Inferior parietal cortex (tissue), 1 donor: ENCODE measurements around the gene EFCAB14.
"Not testable (repeated sequence)": the region's sequence is repeated elsewhere in the genome, so short reads cannot be mapped to it uniquely, and the experiment has no call there.

ENCODE experiments used
- DNase-seq: peaks from one replicate; pipeline ENCODE4 v3.0.0-alpha.2; 2016; ENCODE audit errors: extremely low spot score

The EFCAB14 gene

GRCh38 chr1:46654012-46654411, 64.9 kb downstream of the EFCAB14 start:
- no peak for DNase-seq

- DNase-seq = no peak
Measured at GRCh38 chr1:46653405-46653958, 65.4 kb downstream of the EFCAB14 start.

- DNase-seq = no peak
Measured at GRCh38 chr1:46652321-46653100, 66.4 kb downstream of the EFCAB14 start.

GRCh38 chr1:46651152-46651551, 67.8 kb downstream of the EFCAB14 start:
- not testable (repeated sequence) for DNase-seq

GRCh38 chr1:46650491-46650890, 68.4 kb downstream of the EFCAB14 start:
- no peak for DNase-seq

- no peak for DNase-seq
Measured at GRCh38 chr1:46649764-46650163, 69.2 kb downstream of the EFCAB14 start.

GRCh38 chr1:46647611-46648010, 71.3 kb downstream of the EFCAB14 start:
- no peak for DNase-seq

GRCh38 chr1:46646844-46647243, 72.1 kb downstream of the EFCAB14 start:
- DNase-seq = no peak

GRCh38 chr1:46646331-46646730, 72.6 kb downstream of the EFCAB14 start:
- DNase-seq = no peak

GRCh38 chr1:46645815-46646214, 73.1 kb downstream of the EFCAB14 start:
- DNase-seq = no peak

- DNase-seq = peak; percentile 22
Measured at GRCh38 chr1:46643368-46643775, 75.5 kb downstream of the EFCAB14 start.

- no peak for DNase-seq
Measured at GRCh38 chr1:46642115-46642680, 76.7 kb downstream of the EFCAB14 start.

GRCh38 chr1:46639547-46639946, 79.4 kb downstream of the EFCAB14 start:
- DNase-seq = no peak

GRCh38 chr1:46638921-46639320, 80.0 kb downstream of the EFCAB14 start:
- DNase-seq = no peak

GRCh38 chr1:46637444-46638083, 81.3 kb downstream of the EFCAB14 start:
- DNase-seq = no peak

- DNase-seq = no peak
Measured at GRCh38 chr1:46635205-46635604, 83.7 kb downstream of the EFCAB14 start.

- no peak for DNase-seq
Measured at GRCh38 chr1:46630719-46631118, 88.2 kb downstream of the EFCAB14 start.
